HUES48 (cell line): ENCODE results near the gene IL3.
"Not testable (repeated sequence)": the region's sequence is repeated elsewhere in the genome, so short reads cannot be mapped to it uniquely, and the experiment has no call there.

Experiments
- H3K27ac ChIP-seq: one replicate; pipeline ENCODE4 v1.7.0; 2013; ENCODE audit warnings: low read depth, low read length, inconsistent platforms
- H3K27me3 ChIP-seq: 2 replicates; pipeline ENCODE4 v1.6.1; 2013; ENCODE audit warnings: mild to moderate bottlenecking, low read length; ENCODE audit not compliant: control insufficient read depth, insufficient read depth
- H3K36me3 ChIP-seq: 2 replicates; pipeline ENCODE4 v1.6.1; 2013; ENCODE audit warnings: low read length; ENCODE audit not compliant: control insufficient read depth, insufficient read depth
- H3K4me1 ChIP-seq: 2 replicates; pipeline ENCODE4 v1.6.1; 2013; ENCODE audit warnings: mild to moderate bottlenecking, low read length; ENCODE audit not compliant: control insufficient read depth, insufficient read depth
- H3K4me3 ChIP-seq: 2 replicates; pipeline ENCODE4 v1.5.1; 2013; ENCODE audit warnings: mild to moderate bottlenecking, low read depth, low read length
- H3K9ac ChIP-seq: 2 replicates; pipeline ENCODE4 v1.6.1; 2013; ENCODE audit warnings: mild to moderate bottlenecking, low read depth, low read length, moderate library complexity
- H3K9me3 ChIP-seq: 2 replicates; pipeline ENCODE4 v1.6.1; 2013; ENCODE audit warnings: low read length; ENCODE audit not compliant: control insufficient read depth, insufficient read depth

The IL3 gene

GRCh38 chr5:132105688-132106087 lies 45.2 kb downstream of the IL3 start:
- H3K27ac ChIP-seq, result no peak overlapping the region
- no peaks in the 10 kb centered on the region for H3K9me3 ChIP-seq
- no peaks in the 10 kb centered on the region for H3K4me1 ChIP-seq
- no peak overlapping the region for H3K4me3 ChIP-seq
- H3K9ac ChIP-seq, result no peak overlapping the region
- no peaks in the 10 kb centered on the region for H3K36me3 ChIP-seq
- H3K27me3 ChIP-seq, result no peaks in the 10 kb centered on the region

GRCh38 chr5:132108495-132108894 lies 48.0 kb downstream of the IL3 start:
- not testable (repeated sequence) for H3K9ac ChIP-seq, H3K4me1 ChIP-seq, H3K27me3 ChIP-seq, H3K27ac ChIP-seq, H3K9me3 ChIP-seq, H3K36me3 ChIP-seq, H3K4me3 ChIP-seq

GRCh38 chr5:132108957-132109356 lies 48.5 kb downstream of the IL3 start:
- not testable (repeated sequence) for H3K4me1 ChIP-seq, H3K4me3 ChIP-seq, H3K27me3 ChIP-seq, H3K9ac ChIP-seq, H3K36me3 ChIP-seq, H3K27ac ChIP-seq, H3K9me3 ChIP-seq

- H3K9ac ChIP-seq, result no peak overlapping the region
- H3K4me1 ChIP-seq, result no peaks in the 10 kb centered on the region
- no peaks in the 10 kb centered on the region for H3K27me3 ChIP-seq
Measured at GRCh38 chr5:132109494-132110053, 49.1 kb downstream of the IL3 start.

GRCh38 chr5:132110195-132110594 lies 49.7 kb downstream of the IL3 start:
- Histone ChIP-seq H3K27me3 (no peaks in the 10 kb centered on the region), H3K4me3 (no peak overlapping the region), H3K4me1 (no peaks in the 10 kb centered on the region), H3K9me3 (no peaks in the 10 kb centered on the region), H3K36me3 (no peaks in the 10 kb centered on the region), H3K9ac (no peak overlapping the region), H3K27ac (no peak overlapping the region)

More at GRCh38 chr5:132109494-132110053, 49.1 kb downstream of the IL3 start:
- H3K36me3 ChIP-seq, result no peaks in the 10 kb centered on the region
- H3K4me3 ChIP-seq, result no peak overlapping the region
- H3K27ac ChIP-seq, result no peak overlapping the region
- no peaks in the 10 kb centered on the region for H3K9me3 ChIP-seq

- no peaks in the 10 kb centered on the region for H3K36me3 ChIP-seq
- H3K4me3 ChIP-seq, result no peak overlapping the region
- H3K27ac ChIP-seq, result no peak overlapping the region
- no peaks in the 10 kb centered on the region for H3K27me3 ChIP-seq
- H3K9ac ChIP-seq, result no peak overlapping the region
- H3K9me3 ChIP-seq, result no peaks in the 10 kb centered on the region
- H3K4me1 ChIP-seq, result no peaks in the 10 kb centered on the region
Measured at GRCh38 chr5:132110930-132111329, 50.5 kb downstream of the IL3 start.

- no peaks in the 10 kb centered on the region for H3K36me3 ChIP-seq
- H3K4me3 ChIP-seq, result no peak overlapping the region
- H3K27me3 ChIP-seq, result no peaks in the 10 kb centered on the region
- no peak overlapping the region for H3K27ac ChIP-seq
- H3K4me1 ChIP-seq, result no peaks in the 10 kb centered on the region
- H3K9ac ChIP-seq, result no peak overlapping the region
- no peaks in the 10 kb centered on the region for H3K9me3 ChIP-seq
Measured at GRCh38 chr5:132112111-132112510, 51.7 kb downstream of the IL3 start.
